HT1080 (cell line): Measurements from ENCODE around the gene SH3RF1. TPM values are rescaled to one million over a fixed set of nuclear protein-coding genes. Genes with fewer than 3 reads are reported as not detected.

Source experiments
- DNase-seq: peaks from one replicate; pipeline ENCODE4 v3.0.0-alpha.2; 2015; ENCODE audit warnings: low read depth
- total RNA-seq: library from RNA; depleted of rRNA; stranded (reverse); fragments of >200 nt; shearing (Covaris generic); gene quantifications from 2 replicates; pipeline ENCODE4 v1.2.3, GENCODE V29; 2014

Gene SH3RF1
- total RNA-seq, 1 experiment from 2014 or later = 12.0 TPM

- no peak for DNase-seq
Observed at GRCh38 chr4:169167957-169168858, 102.5 kb downstream of the SH3RF1 start.

DNA sequence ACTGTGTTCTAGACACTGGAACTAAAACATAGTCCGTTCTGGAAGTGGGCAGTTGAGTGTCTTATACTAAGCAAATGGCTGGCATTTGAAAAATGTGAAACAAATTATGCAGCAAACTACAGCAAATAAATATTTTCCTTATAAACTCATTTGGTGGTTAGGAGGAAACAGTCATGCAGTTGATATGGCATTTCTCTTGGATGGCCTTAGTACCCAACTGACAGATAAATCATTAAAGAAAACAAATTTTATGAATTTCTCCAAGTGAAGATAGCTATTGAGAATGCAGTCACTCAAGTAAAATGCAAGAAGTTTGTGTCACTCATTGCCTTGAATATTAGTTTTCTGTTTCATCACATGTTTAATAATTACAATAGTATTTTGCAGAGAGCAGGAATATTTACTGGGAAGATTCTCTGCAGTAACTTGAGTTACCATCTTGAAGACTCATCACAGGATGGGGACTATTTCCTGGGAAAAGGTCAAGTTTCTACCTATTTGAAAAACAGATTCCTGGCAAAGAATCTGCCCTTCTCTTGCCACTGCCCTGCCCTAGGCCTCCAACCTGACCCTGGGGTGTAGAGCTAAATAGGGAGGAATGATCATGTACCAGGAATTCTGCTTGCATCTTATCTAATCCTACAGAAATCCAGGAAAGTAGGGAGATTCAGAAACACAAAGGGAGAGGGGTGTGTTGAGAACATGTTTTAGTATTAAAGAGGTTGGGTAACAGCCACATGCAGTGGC lies 105.9 kb downstream of the SH3RF1 start:
- DNase-seq = no peak

GRCh38 chr4:169163947-169164668 lies 106.6 kb downstream of the SH3RF1 start:
- no peak for DNase-seq

DNA sequence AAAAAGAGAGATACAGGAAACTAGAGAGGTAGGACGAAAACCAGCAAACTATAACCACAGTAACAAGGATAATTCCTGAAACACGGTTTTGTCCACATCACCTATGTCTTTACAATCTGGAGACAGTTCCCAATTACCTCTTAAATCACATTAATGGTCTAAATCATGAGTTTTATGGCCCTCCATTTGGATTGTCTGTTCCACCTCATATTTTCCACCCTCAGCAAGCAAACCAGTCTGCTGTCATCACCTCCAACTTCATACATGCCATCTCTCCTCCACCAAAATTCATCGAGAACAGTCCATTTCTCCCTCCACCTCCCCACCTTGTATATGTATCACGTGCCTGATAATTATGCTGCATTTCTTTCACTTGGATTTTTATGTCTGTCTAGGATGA lies 107.3 kb downstream of the SH3RF1 start:
- no peak for DNase-seq

DNA sequence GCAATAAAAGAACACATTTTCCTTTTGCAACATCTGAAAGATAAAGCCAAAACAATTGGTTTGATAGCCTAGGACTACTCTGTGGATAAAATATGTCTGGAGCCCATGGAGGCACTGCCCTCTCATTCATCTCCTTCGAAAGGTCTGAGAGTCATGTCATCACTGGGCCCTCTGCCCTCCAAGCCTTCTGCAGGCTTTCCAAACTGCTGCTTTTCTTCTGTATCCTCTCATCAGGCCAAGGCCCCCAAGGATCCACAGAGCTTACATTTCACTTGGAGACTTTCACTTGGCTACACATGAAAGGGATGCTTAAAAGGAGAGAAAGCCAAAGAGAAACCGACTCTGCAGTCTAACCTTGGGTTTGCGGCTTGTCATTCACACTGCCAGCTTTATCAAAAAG lies 109.9 kb downstream of the SH3RF1 start:
- DNase-seq = no peak

GRCh38 chr4:169159624-169160171 lies 111.1 kb downstream of the SH3RF1 start:
- peak; percentile 23 for DNase-seq

GRCh38 chr4:169158861-169159260 lies 111.9 kb downstream of the SH3RF1 start:
- DNase-seq = no peak

GRCh38 chr4:169158046-169158445 lies 112.7 kb downstream of the SH3RF1 start:
- DNase-seq = peak; percentile 60

DNA sequence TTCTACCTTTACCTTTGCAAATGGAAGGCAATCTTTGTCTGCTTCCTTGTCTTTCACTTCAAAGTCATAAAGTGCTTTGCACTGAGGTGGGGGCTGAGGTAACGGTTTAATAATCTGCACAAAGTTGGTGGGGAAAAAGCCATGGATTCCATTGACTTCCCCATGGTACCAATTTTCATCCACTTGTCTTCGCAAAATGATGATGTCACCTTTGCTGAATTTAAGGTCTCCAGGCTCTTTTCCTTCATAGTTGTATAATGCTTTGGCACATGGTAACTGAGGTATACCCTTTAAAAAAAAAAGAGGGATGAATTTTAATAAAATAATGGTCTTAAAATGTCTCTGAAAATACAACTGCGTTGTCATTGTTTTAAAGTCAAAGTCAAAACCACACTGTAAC lies 114.4 kb downstream of the SH3RF1 start:
- DNase-seq = no peak

GRCh38 chr4:169154121-169154520 lies 116.6 kb downstream of the SH3RF1 start:
- DNase-seq = no peak

DNA sequence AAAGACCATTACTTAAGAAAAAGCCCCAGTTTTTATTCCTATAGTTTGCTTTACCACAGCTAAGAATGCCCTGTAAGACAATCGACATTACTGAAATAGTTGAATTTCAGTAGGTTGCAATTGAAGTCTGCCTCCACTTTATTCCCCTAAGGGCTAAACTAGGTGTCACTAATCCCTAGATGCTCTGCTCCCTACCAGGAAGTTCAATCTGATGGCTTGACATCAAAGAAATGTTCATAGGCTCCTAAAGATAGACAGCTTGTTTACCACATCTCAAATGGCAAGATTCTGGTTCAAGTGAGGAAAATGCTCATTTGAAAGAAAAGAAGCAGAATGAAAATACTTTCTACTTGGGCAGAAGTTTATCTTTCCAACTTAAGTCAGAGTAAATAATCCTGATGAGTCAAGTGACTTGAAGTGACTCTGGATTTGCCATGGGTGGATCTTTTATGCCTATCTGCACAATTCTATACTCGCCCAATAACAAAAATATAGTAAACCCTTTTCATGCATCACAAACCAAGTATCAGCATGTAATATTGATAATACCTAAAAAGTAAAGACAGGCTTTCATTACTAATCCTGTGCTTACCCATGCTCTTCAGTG lies 117.2 kb downstream of the SH3RF1 start:
- no peak for DNase-seq

DNA sequence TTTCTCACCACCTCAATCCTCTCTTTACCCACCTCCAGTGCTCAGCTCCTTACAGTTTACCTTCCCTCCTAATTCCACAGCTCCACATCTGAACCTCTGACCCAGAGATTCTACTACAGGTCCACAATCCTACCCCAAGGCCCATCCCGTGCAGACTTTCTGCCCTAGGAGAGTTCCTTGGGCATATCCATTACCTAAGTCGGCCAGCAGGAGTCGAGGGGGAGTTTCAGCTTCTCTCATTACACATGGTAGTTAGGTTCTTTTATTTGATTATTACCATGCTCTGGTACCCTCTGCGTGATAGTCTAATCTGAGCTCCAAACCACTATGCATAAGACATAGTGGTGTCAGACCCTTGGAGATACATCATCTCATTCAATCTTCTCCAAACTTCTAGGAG lies 117.9 kb downstream of the SH3RF1 start:
- no peak for DNase-seq

- no peak for DNase-seq
Observed at GRCh38 chr4:169152098-169152497, 118.7 kb downstream of the SH3RF1 start.

- no peak for DNase-seq
Observed at GRCh38 chr4:169151671-169152070, 119.1 kb downstream of the SH3RF1 start.

GRCh38 chr4:169150806-169151205 lies 120.0 kb downstream of the SH3RF1 start:
- no peak for DNase-seq

GRCh38 chr4:169148885-169149284 lies 121.9 kb downstream of the SH3RF1 start:
- DNase-seq = no peak

DNA sequence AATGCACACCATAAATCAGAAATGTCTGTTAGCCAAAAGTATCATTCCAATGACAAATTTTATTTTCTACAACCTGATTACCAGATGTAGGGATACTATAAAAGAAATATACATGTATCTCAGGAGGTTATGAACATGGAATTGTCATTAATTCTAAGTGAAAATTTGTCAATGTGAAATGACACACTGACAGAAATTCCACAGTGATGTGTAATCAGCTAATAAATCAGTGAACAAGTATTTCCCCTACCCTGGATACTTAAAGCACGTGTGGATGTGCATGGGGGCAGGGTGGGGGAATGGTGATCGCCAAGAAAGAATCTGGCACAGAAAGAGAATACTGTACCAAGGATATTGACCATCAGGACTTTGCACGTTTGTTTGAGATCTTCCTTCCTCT lies 123.6 kb downstream of the SH3RF1 start:
- peak; percentile 66 for DNase-seq

DNA sequence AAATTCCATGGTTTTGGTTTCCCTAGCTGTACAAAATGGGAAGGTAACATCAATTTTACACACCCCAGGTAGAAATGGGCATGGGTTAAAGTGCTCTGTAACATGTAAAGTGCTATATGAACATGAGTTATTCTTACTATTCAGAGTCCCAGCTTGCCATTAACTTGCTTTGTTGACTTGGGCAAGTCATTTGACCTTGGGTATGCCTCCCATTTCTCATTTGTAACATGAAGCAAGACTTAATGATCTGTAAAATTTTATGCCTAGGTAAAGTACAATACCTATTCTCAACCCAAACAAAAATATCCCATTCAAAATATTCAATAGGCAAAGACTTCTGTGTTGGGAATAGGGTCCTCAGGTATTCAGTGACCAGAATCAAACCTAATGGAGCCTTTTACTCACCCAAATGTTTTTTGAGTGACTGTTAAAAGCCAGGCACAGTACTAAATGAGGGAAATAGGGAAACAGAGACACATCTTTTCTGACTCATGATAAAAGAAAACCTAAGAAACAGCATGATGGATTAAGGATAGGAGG lies 126.6 kb downstream of the SH3RF1 start:
- no peak for DNase-seq

DNA sequence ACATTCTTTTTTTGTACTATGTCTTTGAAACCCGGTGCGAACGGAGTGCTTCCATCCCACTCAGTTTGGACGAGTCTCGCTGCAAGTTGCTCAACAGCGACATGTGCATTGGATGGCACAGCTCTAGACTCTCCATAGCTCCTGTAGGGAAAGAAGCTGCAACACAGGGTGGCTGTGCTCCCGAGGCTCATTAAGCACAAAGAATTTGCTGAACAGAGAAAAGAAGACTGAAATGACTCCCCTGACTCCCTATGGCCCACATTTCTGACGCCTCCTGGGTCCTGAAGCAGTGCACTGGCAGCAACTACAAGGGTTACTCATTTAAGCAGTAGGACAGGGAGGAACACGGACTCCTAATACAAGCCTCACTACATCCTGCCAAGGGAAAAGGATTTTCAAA lies 127.4 kb downstream of the SH3RF1 start:
- DNase-seq = no peak

- no peak for DNase-seq
Observed at GRCh38 chr4:169142906-169143305, 127.8 kb downstream of the SH3RF1 start.

GRCh38 chr4:169142391-169142790 lies 128.4 kb downstream of the SH3RF1 start:
- DNase-seq = no peak
